ENCODE results near the gene ZMYND8. TPM values are rescaled to one million over a fixed set of nuclear protein-coding genes. Genes with fewer than 3 reads are reported as not detected.

The ZMYND8 gene
- total and polyA plus RNA-seq, 2 of the 8 experiments (the other 6 are each of a cell fraction or from before 2014, with no cell fraction given), result 50.5 to 163 TPM

- FAIRE-seq (no peak), DNase-seq (ENCODE audit: low read depth in 1 of 2, low spot score in 2 of 2) (no peak)
- 0 out of 2 replicates have a peak overlapping the region, but pooled peaks have one; percentile 24 for H3K18ac ChIP-seq (ENCODE audit: extremely low read depth, low read length)
- no peak overlapping the region for H3K4me3 ChIP-seq (ENCODE audit: extremely low read depth in 1 of 4, insufficient read depth in 2 of 4, low read depth in 3 of 4, low read length in 4 of 4)
- no peaks in the 10 kb centered on the region for H3K9me3 ChIP-seq (ENCODE audit: insufficient read depth in 2 of 2, low read depth in 1 of 2, low read length in 1 of 2)
- no peak overlapping the region for H3K9ac ChIP-seq (replicated peaks in 1 of 4; ENCODE audit: extremely low read depth in 1 of 4, low read depth in 3 of 4, low read length in 3 of 4)
- peaks cover 7% of the 10 kb centered on the region; the same call in 1 of the 2 replicates for H3K79me1 ChIP-seq (ENCODE audit: low read depth, low read length)
- CTCF ChIA-PET (ENCODE audit: partially characterized antibody), result interaction anchor here (1.9 to 8.4 kb wide), 2 partner anchors 17 to 91 kb away, joined by 7 to 86 read pairs; no protein-coding TSS in a partner anchor
- peaks cover 49 to 85% of the 10 kb centered on the region in 2 experiments for H3K79me2 ChIP-seq (ENCODE audit: control insufficient read depth in 1 of 2, insufficient read depth in 2 of 2, low read length in 2 of 2)
- TF ChIP-seq RAD21 (IDR thresholded peaks at IDR 0.05 in 1 of 2, conservative IDR thresholded peaks at IDR 0.05 in 1 of 2; ENCODE audit: low read depth in 2 of 2, low read length in 2 of 2) (no peak), CEBPB (IDR thresholded peaks at IDR 0.05; ENCODE audit: low read depth, low read length) (no peak), ZNF274 (IDR thresholded peaks at IDR 0.05; ENCODE audit: borderline replicate concordance, extremely low read depth, low read length) (no peak), CTBP2 (IDR thresholded peaks at IDR 0.05; ENCODE audit: borderline replicate concordance, insufficient read depth, insufficient read length, low read length) (no peak), SP1 (IDR thresholded peaks at IDR 0.05; ENCODE audit: low read depth, low read length) (no peak), TCF12 (IDR thresholded peaks at IDR 0.05; ENCODE audit: low read depth, low read length) (no peak)
- peak overlapping the region; percentile 40 for H2BK5ac ChIP-seq (ENCODE audit: low read depth, low read length)
- no peak overlapping the region for H2BK20ac ChIP-seq (ENCODE audit: low read length)
- peaks cover 11% of the 10 kb centered on the region for H3K23me2 ChIP-seq (ENCODE audit: low read depth, low read length)
- peak overlapping the region; percentile 3; the same call in 1 of the 2 replicates for H3K27ac ChIP-seq (ENCODE audit: low read depth, low read length)
- H3K14ac ChIP-seq (ENCODE audit: insufficient read length), result no peak overlapping the region
- no peaks in the 10 kb centered on the region for H3K27me3 ChIP-seq (replicated peaks in 1 of 4; ENCODE audit: control insufficient read depth in 3 of 4, extremely low read depth in 1 of 4, insufficient read depth in 3 of 4, low read length in 3 of 4)
- POLR2A ChIA-PET (ENCODE audit: partially characterized antibody), result interaction anchor here (1.2 to 42.1 kb wide), 4 partner anchors 11 to 48 kb away, joined by 5 to 1191 read pairs (median 214); partner anchors contain the start of gene ZMYND8
- H3K56ac ChIP-seq (replicated peaks; ENCODE audit: insufficient read length, low read depth, low read length), result no peak overlapping the region
- H3K4me2 ChIP-seq (ENCODE audit: insufficient read depth in 1 of 2, low read depth in 2 of 2, low read length in 2 of 2), result peak overlapping the region in 1 of 2 experiments; percentile 82; a peak in 3 of 4 replicates
- H4K5ac ChIP-seq (ENCODE audit: insufficient read length, low read depth, low read length), result peak overlapping the region; percentile 36
- WGBS, 2 experiments (ENCODE audit: extremely low coverage in 1 of 2, insufficient coverage in 1 of 2, insufficient read length in 1 of 2, insufficient replicate concordance in 2 of 2, low coverage in 1 of 2, low lambda C conversion rate in 2 of 2, missing lambda C conversion rate in 1 of 2), result 96% methylated on average over 13 of the region's 13 CpGs; no CpG with 5 or more reads in 1 of the 2 experiments
- no peak overlapping the region for H2BK15ac ChIP-seq (ENCODE audit: low read length)
- H2AK5ac ChIP-seq (ENCODE audit: low read depth, low read length), result 0 out of 2 replicates have a peak overlapping the region, but pooled peaks have one; percentile 32
- peak overlapping the region; percentile 65 for H4K91ac ChIP-seq (replicated peaks; ENCODE audit: insufficient read length, low read length)
- H3K4me1 ChIP-seq (replicated peaks in 1 of 4; ENCODE audit: control insufficient read depth in 3 of 4, insufficient read depth in 4 of 4, low read length in 3 of 4), result peaks cover 10 to 23% (median 20%) of the 10 kb centered on the region in 4 experiments
- peak overlapping the region; percentile 75; the same call in 1 of the 2 replicates for H2BK12ac ChIP-seq (ENCODE audit: low read depth, low read length)
- peak overlapping the region; percentile 38 for H3K4ac ChIP-seq (replicated peaks; ENCODE audit: insufficient read length, low read depth, low read length)
- H3K23ac ChIP-seq (ENCODE audit: insufficient read length), result no peak overlapping the region
- H3K36me3 ChIP-seq (ENCODE audit: control insufficient read depth in 2 of 4, insufficient read depth in 4 of 4, low read length in 3 of 4), result peaks cover 0 to 25% (median 2%) of the 10 kb centered on the region in 4 experiments; a peak in 5 of 8 replicates
- H2BK120ac ChIP-seq (replicated peaks; ENCODE audit: low read depth, low read length), result no peak overlapping the region
- no peak overlapping the region for H2AFZ ChIP-seq (ENCODE audit: low read length)
- peaks cover 0 to 2% of the 10 kb centered on the region in 2 experiments for H4K20me1 ChIP-seq (replicated peaks in 1 of 2; ENCODE audit: control insufficient read depth in 1 of 2, insufficient read depth in 2 of 2, low read length in 2 of 2)
- 0 out of 2 replicates have a peak overlapping the region, but pooled peaks have one; percentile 15 for H4K8ac ChIP-seq (ENCODE audit: extremely low read depth, insufficient read depth, low read length)
These were observed 8.7 kb upstream of the ZMYND8 start for GRCh38 chr20:47365023-47365764.

All from H1 (cell line).